Transverse colon (tissue), 4 donors: ENCODE data around the gene FGF22. TPM values are rescaled to one million over a fixed set of nuclear protein-coding genes. Genes with fewer than 3 reads are reported as not detected.

Source experiments
- DNase-seq: peaks from one replicate; pipeline ENCODE4 v3.0.0-alpha.2; 2019
- H3K27ac ChIP-seq, 4 donors: fragments of 200-600 bp; sonication (generic); 2 replicates each; pipeline ENCODE4 v1.5.1; 2016 to 2018; ENCODE audit warnings: inconsistent platforms in 4 of 4
- H3K27me3 ChIP-seq: fragments of 200-600 bp; sonication (generic); 2 replicates; pipeline ENCODE4 v1.5.1; 2017; ENCODE audit warnings: inconsistent platforms
- H3K36me3 ChIP-seq, 4 donors: fragments of 200-600 bp; sonication (generic); 2 replicates each; pipeline ENCODE4 v1.5.1; 2017 to 2019; ENCODE audit warnings: inconsistent platforms in 4 of 4
- H3K4me1 ChIP-seq, 4 donors: fragments of 200-600 bp; sonication (generic); 2 replicates each; pipeline ENCODE4 v1.5.1; 2017 to 2020; ENCODE audit warnings: inconsistent platforms in 4 of 4
- H3K4me3 ChIP-seq, 4 donors: fragments of 200-600 bp; sonication (generic); 1 replicate in 1 of 4; 2 replicates in 3 of 4; pipeline versions ENCODE4 v1.5.1 to v1.6.1; 2017 to 2019; ENCODE audit warnings: inconsistent platforms in 4 of 4
- H3K9me3 ChIP-seq, 2 donors: fragments of 200-600 bp; sonication (generic); 2 replicates each; pipeline ENCODE4 v1.5.1; 2017 to 2019; ENCODE audit warnings: inconsistent platforms in 2 of 2
- EP300 ChIP-seq: sonication (generic); formaldehyde crosslinking; IDR thresholded peaks from one replicate; pipeline ENCODE4 v1.6.1; 2017; ENCODE audit warnings: antibody characterized with exemption, low read depth
- POLR2A ChIP-seq: fragments of 450-650 bp; IDR thresholded peaks from one replicate; pipeline ENCODE4 v1.6.1; 2016; ENCODE audit warnings: antibody characterized with exemption, mild to moderate bottlenecking, moderate library complexity
- POLR2AphosphoS5 ChIP-seq, 3 donors: sonication (generic); formaldehyde crosslinking; IDR thresholded peaks; one replicate each; pipeline ENCODE4 v1.6.1; 2016; ENCODE audit warnings: antibody characterized with exemption in 3 of 3
- WGBS, 2 donors: methylation state at CpG; one replicate each; pipeline ENCODE4 v1.1.5; 2018; ENCODE audit warnings: low coverage in 1 of 2; 5-methylcytosine and 5-hydroxymethylcytosine counted together
- in situ Hi-C, 4 donors: fragments of 200-750 bp; cut with MboI; loops; one replicate each; pipeline versions ENCODE4 v1.15.0 to v1.15.1; 2017; ENCODE audit warnings: low sequenced_read_pairs in 3 of 4, low pct_ligation_motif_present in 1 of 4, low pct_unique_long_range_greater_than_20kb in 1 of 4
- intact Hi-C: fragments of 100-400 bp; cut with DNase I; formaldehyde crosslinking; loops from one replicate; pipeline ENCODE4 v1.15.1; 2023; ENCODE audit warnings: low total_unique reads
- total RNA-seq, 4 donors: library from RNA; depleted of rRNA; stranded (reverse); fragments of >200 nt; gene quantifications; one replicate each; pipeline ENCODE4 v1.1.0, GENCODE V29; 2016
- TF ChIP-seq, protein P1 (sequence below), 5 experiments: fragments of 200-600 bp in 3 of 5; fragments of 450-650 bp in 2 of 5; sonication (generic) in 3 of 5; IDR thresholded peaks; 1 replicate in 2 of 5; 2 replicates in 3 of 5; pipeline ENCODE4 v1.5.1; 2016 to 2017; ENCODE audit warnings: antibody characterized with exemption in 5 of 5, inconsistent platforms in 3 of 5, mild to moderate bottlenecking in 2 of 5, moderate library complexity in 1 of 5

Gene FGF22
- total RNA-seq, 4 donors from 2014 or later, result not detected

- Histone ChIP-seq H3K36me3 (no peaks in the 10 kb centered on the region), H3K27me3 (peaks cover 93% of the 10 kb centered on the region), H3K4me1 (peaks cover 7 to 27% (median 19%) of the 10 kb centered on the region in 4 donors), H3K4me3 (no peak overlapping the region), H3K27ac (no peak overlapping the region), H3K9me3 (no peaks in the 10 kb centered on the region)
- intact Hi-C loops, result no loop called here
- WGBS, 2 donors, result 0 to 47% methylated on average over 1 to 75 of the region's 75 CpGs
- no peak for DNase-seq
- in situ Hi-C loops, result no loop called here
- TF ChIP-seq EP300 (no peak), POLR2AphosphoS5 (IDR thresholded peaks at IDR 0.05) (no peak), POLR2A (no peak)
- TF ChIP-seq, protein P1, sequence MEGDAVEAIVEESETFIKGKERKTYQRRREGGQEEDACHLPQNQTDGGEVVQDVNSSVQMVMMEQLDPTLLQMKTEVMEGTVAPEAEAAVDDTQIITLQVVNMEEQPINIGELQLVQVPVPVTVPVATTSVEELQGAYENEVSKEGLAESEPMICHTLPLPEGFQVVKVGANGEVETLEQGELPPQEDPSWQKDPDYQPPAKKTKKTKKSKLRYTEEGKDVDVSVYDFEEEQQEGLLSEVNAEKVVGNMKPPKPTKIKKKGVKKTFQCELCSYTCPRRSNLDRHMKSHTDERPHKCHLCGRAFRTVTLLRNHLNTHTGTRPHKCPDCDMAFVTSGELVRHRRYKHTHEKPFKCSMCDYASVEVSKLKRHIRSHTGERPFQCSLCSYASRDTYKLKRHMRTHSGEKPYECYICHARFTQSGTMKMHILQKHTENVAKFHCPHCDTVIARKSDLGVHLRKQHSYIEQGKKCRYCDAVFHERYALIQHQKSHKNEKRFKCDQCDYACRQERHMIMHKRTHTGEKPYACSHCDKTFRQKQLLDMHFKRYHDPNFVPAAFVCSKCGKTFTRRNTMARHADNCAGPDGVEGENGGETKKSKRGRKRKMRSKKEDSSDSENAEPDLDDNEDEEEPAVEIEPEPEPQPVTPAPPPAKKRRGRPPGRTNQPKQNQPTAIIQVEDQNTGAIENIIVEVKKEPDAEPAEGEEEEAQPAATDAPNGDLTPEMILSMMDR (IDR thresholded peaks at IDR 0.05), result no peak
These were observed 48.4 kb upstream of the FGF22 start for GRCh38 chr19:591099-591958.

DNA sequence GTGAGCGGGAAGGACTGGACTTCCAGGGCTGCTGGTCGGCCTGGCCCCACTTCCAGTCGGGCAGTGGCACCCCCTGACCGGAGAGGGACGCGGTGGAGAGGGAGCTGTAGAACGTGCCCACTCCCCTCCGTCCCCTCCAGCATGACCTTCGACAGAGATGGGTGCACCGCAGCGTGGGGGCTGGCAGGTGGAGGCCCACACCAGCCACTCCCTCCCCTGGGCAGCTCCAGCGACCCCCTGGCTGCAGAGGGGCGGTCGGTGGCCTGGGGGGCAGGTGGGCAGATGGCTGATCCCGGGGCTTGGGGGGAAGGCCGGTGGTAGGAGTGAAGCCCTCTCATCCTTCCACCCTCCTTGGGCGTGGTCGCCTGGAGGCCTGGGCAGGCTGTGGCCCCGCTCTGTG is 47.6 kb upstream of the FGF22 start:
- WGBS, 2 donors, result 85% methylated on average over 15 of the region's 19 CpGs; no CpG with 5 or more reads in 1 of the 2 donors
- no peak for DNase-seq
- Histone ChIP-seq H3K9me3 (no peaks in the 10 kb centered on the region), H3K27me3 (peaks cover 93% of the 10 kb centered on the region), H3K4me3 (no peak overlapping the region), H3K4me1 (peaks cover 7 to 27% (median 19%) of the 10 kb centered on the region in 4 donors), H3K27ac (no peak overlapping the region), H3K36me3 (no peaks in the 10 kb centered on the region)
- intact Hi-C loops, result no loop called here
- no peak for TF ChIP-seq EP300
- TF ChIP-seq POLR2AphosphoS5 (IDR thresholded peaks at IDR 0.05), result no peak
- TF ChIP-seq POLR2A, result no peak
- TF ChIP-seq, protein P1 (IDR thresholded peaks at IDR 0.05), result no peak
- in situ Hi-C loops, result no loop called here

DNA sequence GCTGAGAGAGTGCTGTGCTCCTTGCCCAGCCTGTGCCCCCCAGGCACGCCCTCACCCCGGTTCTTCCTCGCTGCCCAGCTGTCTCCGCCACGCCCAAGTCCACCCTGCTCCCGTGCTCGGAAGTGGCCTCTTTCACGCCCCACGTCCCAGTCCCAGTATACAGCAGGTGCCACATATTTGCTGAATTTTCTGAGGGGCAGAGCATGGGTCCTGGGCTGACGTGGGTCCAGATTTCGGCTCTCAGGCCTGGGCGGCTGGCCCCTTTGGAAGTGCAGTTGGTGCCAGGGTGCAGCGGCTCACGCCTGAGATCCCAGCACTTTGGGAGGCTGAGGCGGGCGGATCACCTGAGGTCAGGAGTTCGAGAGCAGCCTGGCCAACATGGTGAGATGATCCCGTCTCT is 46.6 kb upstream of the FGF22 start:
- intact Hi-C loops, result no loop called here
- WGBS, 2 donors, result 61 to 73% methylated on average over 6 to 18 of the region's 18 CpGs
- Histone ChIP-seq H3K9me3 (no peaks in the 10 kb centered on the region), H3K27ac (no peak overlapping the region), H3K36me3 (no peaks in the 10 kb centered on the region), H3K4me3 (no peak overlapping the region), H3K27me3 (peaks cover 90% of the 10 kb centered on the region), H3K4me1 (peaks cover 7 to 22% (median 17%) of the 10 kb centered on the region in 4 donors)
- no peak for DNase-seq
- in situ Hi-C loops, result no loop called here
- TF ChIP-seq, protein P1 (IDR thresholded peaks at IDR 0.05), result no peak
- TF ChIP-seq POLR2AphosphoS5 (IDR thresholded peaks at IDR 0.05) (no peak), POLR2A (no peak), EP300 (no peak)

DNA sequence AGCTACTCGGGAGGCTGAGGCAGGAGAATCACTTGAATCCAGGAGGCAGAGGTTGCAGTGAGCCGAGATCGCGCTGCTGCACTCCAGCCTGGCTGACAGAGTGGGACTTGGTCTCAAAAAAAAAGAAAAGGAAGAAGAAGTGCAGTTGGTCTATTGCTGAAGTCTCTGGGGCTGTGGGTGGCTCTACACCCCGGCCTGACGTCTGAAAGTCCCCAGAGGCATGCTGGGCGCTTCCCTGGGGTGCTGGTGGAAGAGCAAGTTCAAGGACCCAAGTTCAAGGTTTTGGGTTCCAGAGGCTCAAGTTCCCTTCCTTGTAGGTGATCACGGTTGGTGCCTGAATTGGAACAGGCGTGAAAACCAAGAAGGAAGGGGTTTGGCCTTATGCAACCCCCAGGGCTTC is 46.2 kb upstream of the FGF22 start:
- intact Hi-C loops, result no loop called here
- H3K4me3 ChIP-seq, result no peak overlapping the region
- H3K4me1 ChIP-seq, result peaks cover 5 to 18% (median 12%) of the 10 kb centered on the region in 4 donors
- TF ChIP-seq POLR2A (no peak), EP300 (no peak)
- no peaks in the 10 kb centered on the region for H3K9me3 ChIP-seq
- in situ Hi-C loops, result no loop called here
- H3K27me3 ChIP-seq, result peaks cover 88% of the 10 kb centered on the region
- H3K27ac ChIP-seq, result no peak overlapping the region
- DNase-seq, result no peak
- 29% methylated on average over 9 of the region's 9 CpGs; no CpG with 5 or more reads in 1 of the 2 donors for WGBS, 2 donors
- H3K36me3 ChIP-seq, result no peaks in the 10 kb centered on the region
